SU-DHL-6 (cell line): ENCODE data around the gene PRKCE.

Experiments
- H2AFZ ChIP-seq: fragments of 200-600 bp; sonication (generic); 2 replicates; pipeline ENCODE4 v1.6.1; 2014; ENCODE audit warnings: low read depth, mild to moderate bottlenecking, moderate library complexity, mixed read lengths, antibody characterized with exemption, low read length; ENCODE audit not compliant: severe bottlenecking
- H3F3A ChIP-seq: fragments of 200-600 bp; shearing (Covaris generic); 2 replicates; pipeline ENCODE4 v1.6.0; 2016; ENCODE audit warnings: antibody characterized with exemption, mild to moderate bottlenecking; ENCODE audit not compliant: insufficient read depth
- H3K27ac ChIP-seq: fragments of 200-600 bp; sonication (generic); 2 replicates; pipeline ENCODE4 v1.5.1; 2016; ENCODE audit warnings: low read depth, mild to moderate bottlenecking, low read length, moderate library complexity, mixed read lengths
- H3K27me3 ChIP-seq: fragments of 200-600 bp; sonication (generic), shearing (Covaris generic); 2 replicates; pipeline ENCODE4 v1.6.0; 2014; ENCODE audit warnings: mild to moderate bottlenecking, low read length
- H3K36me3 ChIP-seq: fragments of 200-600 bp; sonication (generic); 2 replicates; pipeline ENCODE4 v1.6.1; 2014; ENCODE audit warnings: mild to moderate bottlenecking, low read length, mixed read lengths
- H3K4me2 ChIP-seq: fragments of 300-600, 200-600 bp; shearing (Covaris generic), sonication (generic); 2 replicates; pipeline ENCODE4 v1.6.0; 2014; ENCODE audit warnings: low read length, low read depth, mild to moderate bottlenecking; ENCODE audit not compliant: poor library complexity, severe bottlenecking
- H3K4me3 ChIP-seq: fragments of 200-600 bp; sonication (generic); 2 replicates; pipeline ENCODE4 v1.5.1; 2014; ENCODE audit warnings: antibody characterized with exemption, low read length, mild to moderate bottlenecking, mixed read lengths; ENCODE audit not compliant: insufficient read depth, poor library complexity, severe bottlenecking
- H3K79me2 ChIP-seq: fragments of 200-600 bp; sonication (generic); 2 replicates; pipeline ENCODE4 v1.6.1; 2014; ENCODE audit warnings: mild to moderate bottlenecking, low read length, moderate library complexity; ENCODE audit not compliant: insufficient read depth
- H3K9ac ChIP-seq: fragments of 200-600 bp; sonication (generic); 2 replicates; pipeline ENCODE4 v1.7.0; 2014; ENCODE audit warnings: mild to moderate bottlenecking, low read length
- H3K9me2 ChIP-seq: fragments of 200-600 bp; sonication (generic); replicated peaks from 2 replicates; pipeline ENCODE4 v1.6.1; 2014; ENCODE audit warnings: low read length; ENCODE audit not compliant: insufficient read depth
- H3K9me3 ChIP-seq: fragments of 200-600 bp; sonication (generic); 2 replicates; pipeline ENCODE4 v1.6.1; 2014; ENCODE audit warnings: low read length, mixed read lengths; ENCODE audit not compliant: insufficient read depth
- H4K20me1 ChIP-seq: fragments of 200-600 bp; sonication (generic); 2 replicates; pipeline ENCODE4 v1.6.1; 2014; ENCODE audit warnings: low read depth, mild to moderate bottlenecking, antibody characterized with exemption, low read length, moderate library complexity, mixed read lengths
- CTCF ChIP-seq: fragments of 200-600 bp; sonication (generic); IDR thresholded peaks from one replicate; pipeline ENCODE4 v1.5.1; 2017; ENCODE audit warnings: antibody characterized with exemption, mild to moderate bottlenecking, low read length, moderate library complexity; ENCODE audit not compliant: insufficient read depth, poor library complexity, severe bottlenecking
- EZH2phosphoT487 ChIP-seq: fragments of 200-600 bp; sonication (generic), shearing (Covaris generic); conservative IDR thresholded peaks from 2 replicates; pipeline ENCODE4 v1.6.1; 2018; ENCODE audit warnings: mild to moderate bottlenecking, antibody characterized with exemption, low read length, moderate library complexity, mixed read lengths

The PRKCE gene

GRCh38 chr2:46010223-46010924 is 358.9 kb downstream of the PRKCE start:
- H3K9me2 ChIP-seq: no peaks in the 10 kb centered on the region
- no peaks in the 10 kb centered on the region for H4K20me1 ChIP-seq
- H2AFZ ChIP-seq: no peak overlapping the region
- no peak overlapping the region for H3K4me2 ChIP-seq
- H3K79me2 ChIP-seq: no peaks in the 10 kb centered on the region
- no peak overlapping the region for H3K9ac ChIP-seq
- no peak overlapping the region for H3K27ac ChIP-seq
- no peak overlapping the region for H3K4me3 ChIP-seq
- H3K36me3 ChIP-seq: no peaks in the 10 kb centered on the region
- no peaks in the 10 kb centered on the region for H3F3A ChIP-seq
- TF ChIP-seq CTCF: no peak
- no peak for TF ChIP-seq EZH2phosphoT487
- no peaks in the 10 kb centered on the region for H3K9me3 ChIP-seq
- no peaks in the 10 kb centered on the region for H3K27me3 ChIP-seq

GRCh38 chr2:46010925-46011490 is 359.5 kb downstream of the PRKCE start:
- Histone ChIP-seq H3K9me2 (no peaks in the 10 kb centered on the region), H3F3A (no peaks in the 10 kb centered on the region), H3K27ac (no peak overlapping the region), H3K9ac (no peak overlapping the region), H3K9me3 (no peaks in the 10 kb centered on the region), H4K20me1 (no peaks in the 10 kb centered on the region), H3K36me3 (no peaks in the 10 kb centered on the region), H3K4me3 (no peak overlapping the region), H3K27me3 (no peaks in the 10 kb centered on the region), H2AFZ (no peak overlapping the region), H3K4me2 (no peak overlapping the region), H3K79me2 (no peaks in the 10 kb centered on the region)
- TF ChIP-seq EZH2phosphoT487 (no peak), CTCF (no peak)

- H3K79me2 ChIP-seq: no peaks in the 10 kb centered on the region
- no peak overlapping the region for H2AFZ ChIP-seq
- H3K4me3 ChIP-seq: no peak overlapping the region
- H3K36me3 ChIP-seq: no peaks in the 10 kb centered on the region
- no peak overlapping the region for H3K27ac ChIP-seq
- H3K9ac ChIP-seq: no peak overlapping the region
- H4K20me1 ChIP-seq: no peaks in the 10 kb centered on the region
- no peaks in the 10 kb centered on the region for H3K9me3 ChIP-seq
- H3F3A ChIP-seq: no peaks in the 10 kb centered on the region
- H3K9me2 ChIP-seq: no peaks in the 10 kb centered on the region
- no peak overlapping the region for H3K4me2 ChIP-seq
- H3K27me3 ChIP-seq: no peaks in the 10 kb centered on the region
- no peak for TF ChIP-seq CTCF
- TF ChIP-seq EZH2phosphoT487: no peak
Observed at GRCh38 chr2:46012618-46013240, 361.3 kb downstream of the PRKCE start.
